GM21717 (cell line): ENCODE data around the gene SERINC5.
"Not testable (repeated sequence)": the region's sequence is repeated elsewhere in the genome, so short reads cannot be mapped to it uniquely, and the experiment has no call there.

Experiments used
- ATAC-seq: cut with Tn5 transposase; IDR thresholded peaks from one replicate; pipeline ENCODE4 v1.9.1; 2021; ENCODE audit warnings: mild to moderate bottlenecking, moderate library complexity; ENCODE audit not compliant: unreplicated experiment

SERINC5 gene

GRCh38 chr5:80111376-80111990 lies 144.4 kb downstream of the SERINC5 start:
- ATAC-seq, result not testable (repeated sequence)

- ATAC-seq, result no peak
These were observed 146.0 kb downstream of the SERINC5 start for GRCh38 chr5:80109646-80110478.

- no peak for ATAC-seq
These were observed 148.9 kb downstream of the SERINC5 start for GRCh38 chr5:80106916-80107315.

- no peak for ATAC-seq
These were observed 150.0 kb downstream of the SERINC5 start for GRCh38 chr5:80105698-80106439.

GRCh38 chr5:80103371-80103770 lies 152.5 kb downstream of the SERINC5 start:
- no peak for ATAC-seq

GRCh38 chr5:80101993-80102392 lies 153.9 kb downstream of the SERINC5 start:
- ATAC-seq, result no peak

GRCh38 chr5:80097451-80097850 lies 158.4 kb downstream of the SERINC5 start:
- no peak for ATAC-seq

- ATAC-seq, result no peak
These were observed 161.6 kb downstream of the SERINC5 start for GRCh38 chr5:80094236-80094738.

GRCh38 chr5:80093796-80094195 lies 162.1 kb downstream of the SERINC5 start:
- ATAC-seq, result no peak

GRCh38 chr5:80092486-80093107 lies 163.3 kb downstream of the SERINC5 start:
- ATAC-seq, result no peak

GRCh38 chr5:80091792-80092192 lies 164.1 kb downstream of the SERINC5 start:
- ATAC-seq, result not testable (repeated sequence)

- no peak for ATAC-seq
These were observed 165.0 kb downstream of the SERINC5 start for GRCh38 chr5:80090884-80091166.

GRCh38 chr5:80083101-80083890 lies 172.6 kb downstream of the SERINC5 start:
- no peak for ATAC-seq

GRCh38 chr5:80082731-80083100 lies 173.1 kb downstream of the SERINC5 start:
- ATAC-seq, result no peak

- no peak for ATAC-seq
These were observed 173.6 kb downstream of the SERINC5 start for GRCh38 chr5:80082281-80082680.

GRCh38 chr5:80078921-80079320 lies 176.9 kb downstream of the SERINC5 start:
- no peak for ATAC-seq

- no peak for ATAC-seq
These were observed 178.7 kb downstream of the SERINC5 start for GRCh38 chr5:80077051-80077714.

GRCh38 chr5:80076131-80077050 lies 179.5 kb downstream of the SERINC5 start:
- ATAC-seq, result no peak
